Stimulated activated naive CD8-positive, alpha-beta T cell treated with anti-CD3 and anti-CD28 coated beads, Interleukin-15, Interleukin-2, amounts not matched to agents 100 ng/mL and 50 ng/mL, for 24 hours (primary cell): ENCODE results near the gene THSD7B.

ENCODE experiments used
- H3K27ac Mint-ChIP-seq: one replicate; pipeline ENCODE4 v1.8.0; 2021; ENCODE audit warnings: mild to moderate bottlenecking, mixed read lengths
- H3K27me3 Mint-ChIP-seq: one replicate; pipeline ENCODE4 v1.8.0; 2021; ENCODE audit warnings: mixed read lengths
- H3K36me3 Mint-ChIP-seq: one replicate; pipeline ENCODE4 v1.8.0; 2021; ENCODE audit warnings: low read depth, mixed read lengths
- H3K4me1 Mint-ChIP-seq: one replicate; pipeline ENCODE4 v1.8.0; 2021; ENCODE audit warnings: low read depth, mixed read lengths
- H3K4me3 Mint-ChIP-seq: one replicate; pipeline ENCODE4 v1.8.0; 2021; ENCODE audit warnings: mild to moderate bottlenecking, mixed read lengths
- H3K9me3 Mint-ChIP-seq: one replicate; pipeline ENCODE4 v1.8.0; 2021; ENCODE audit warnings: mixed read lengths

The THSD7B gene

GRCh38 chr2:136871424-136871823 is 106.1 kb downstream of the THSD7B start:
- Mint-ChIP-seq H3K27ac (no peak overlapping the region), H3K4me1 (no peaks in the 10 kb centered on the region), H3K27me3 (peaks cover 5% of the 10 kb centered on the region), H3K9me3 (peaks cover 7% of the 10 kb centered on the region), H3K4me3 (no peak overlapping the region), H3K36me3 (no peaks in the 10 kb centered on the region)

GRCh38 chr2:136874258-136874657 is 108.9 kb downstream of the THSD7B start:
- Mint-ChIP-seq H3K4me1 (no peaks in the 10 kb centered on the region), H3K27ac (no peak overlapping the region), H3K4me3 (no peak overlapping the region), H3K9me3 (peaks cover 7% of the 10 kb centered on the region), H3K27me3 (peaks cover 5% of the 10 kb centered on the region), H3K36me3 (no peaks in the 10 kb centered on the region)

GRCh38 chr2:136891100-136891499 is 125.8 kb downstream of the THSD7B start:
- no peaks in the 10 kb centered on the region for H3K4me1 Mint-ChIP-seq
- H3K27me3 Mint-ChIP-seq, result no peaks in the 10 kb centered on the region
- no peaks in the 10 kb centered on the region for H3K36me3 Mint-ChIP-seq
- H3K9me3 Mint-ChIP-seq, result peaks cover 8% of the 10 kb centered on the region
- H3K4me3 Mint-ChIP-seq, result no peak overlapping the region
- no peak overlapping the region for H3K27ac Mint-ChIP-seq

- Mint-ChIP-seq H3K36me3 (no peaks in the 10 kb centered on the region), H3K27me3 (no peaks in the 10 kb centered on the region), H3K9me3 (peaks cover 7% of the 10 kb centered on the region), H3K27ac (no peak overlapping the region), H3K4me3 (no peak overlapping the region), H3K4me1 (no peaks in the 10 kb centered on the region)
Measured at GRCh38 chr2:136894007-136894634, 128.8 kb downstream of the THSD7B start.

- Mint-ChIP-seq H3K27ac (no peak overlapping the region), H3K27me3 (no peaks in the 10 kb centered on the region), H3K36me3 (no peaks in the 10 kb centered on the region), H3K9me3 (no peaks in the 10 kb centered on the region), H3K4me1 (no peaks in the 10 kb centered on the region), H3K4me3 (no peak overlapping the region)
Measured at GRCh38 chr2:136901732-136902131, 136.4 kb downstream of the THSD7B start.

GRCh38 chr2:136905779-136906178 is 140.4 kb downstream of the THSD7B start:
- no peaks in the 10 kb centered on the region for H3K4me1 Mint-ChIP-seq
- no peaks in the 10 kb centered on the region for H3K36me3 Mint-ChIP-seq
- H3K4me3 Mint-ChIP-seq, result no peak overlapping the region
- no peak overlapping the region for H3K27ac Mint-ChIP-seq
- H3K27me3 Mint-ChIP-seq, result no peaks in the 10 kb centered on the region
- no peaks in the 10 kb centered on the region for H3K9me3 Mint-ChIP-seq

GRCh38 chr2:136909777-136910176 is 144.4 kb downstream of the THSD7B start:
- no peak overlapping the region for H3K27ac Mint-ChIP-seq
- no peak overlapping the region for H3K4me3 Mint-ChIP-seq
- H3K36me3 Mint-ChIP-seq, result no peaks in the 10 kb centered on the region
- H3K4me1 Mint-ChIP-seq, result no peaks in the 10 kb centered on the region
- H3K9me3 Mint-ChIP-seq, result peaks cover 8% of the 10 kb centered on the region
- no peaks in the 10 kb centered on the region for H3K27me3 Mint-ChIP-seq

- Mint-ChIP-seq H3K27me3 (no peaks in the 10 kb centered on the region), H3K27ac (no peak overlapping the region), H3K4me3 (no peak overlapping the region), H3K36me3 (no peaks in the 10 kb centered on the region), H3K4me1 (no peaks in the 10 kb centered on the region), H3K9me3 (peaks cover 8% of the 10 kb centered on the region)
Measured at GRCh38 chr2:136916131-136916530, 150.8 kb downstream of the THSD7B start.

GRCh38 chr2:136917411-136917881 is 152.1 kb downstream of the THSD7B start:
- H3K4me3 Mint-ChIP-seq, result no peak overlapping the region
- H3K27ac Mint-ChIP-seq, result no peak overlapping the region
- no peaks in the 10 kb centered on the region for H3K36me3 Mint-ChIP-seq
- H3K27me3 Mint-ChIP-seq, result no peaks in the 10 kb centered on the region
- no peaks in the 10 kb centered on the region for H3K4me1 Mint-ChIP-seq
- H3K9me3 Mint-ChIP-seq, result peaks cover 4% of the 10 kb centered on the region

- H3K9me3 Mint-ChIP-seq, result no peaks in the 10 kb centered on the region
- no peaks in the 10 kb centered on the region for H3K4me1 Mint-ChIP-seq
- no peak overlapping the region for H3K4me3 Mint-ChIP-seq
- H3K36me3 Mint-ChIP-seq, result no peaks in the 10 kb centered on the region
- H3K27me3 Mint-ChIP-seq, result no peaks in the 10 kb centered on the region
- H3K27ac Mint-ChIP-seq, result no peak overlapping the region
Measured at GRCh38 chr2:136919682-136920081, 154.3 kb downstream of the THSD7B start.

- H3K36me3 Mint-ChIP-seq, result no peaks in the 10 kb centered on the region
- no peak overlapping the region for H3K4me3 Mint-ChIP-seq
- H3K27ac Mint-ChIP-seq, result no peak overlapping the region
- H3K27me3 Mint-ChIP-seq, result no peaks in the 10 kb centered on the region
- no peaks in the 10 kb centered on the region for H3K4me1 Mint-ChIP-seq
- no peaks in the 10 kb centered on the region for H3K9me3 Mint-ChIP-seq
Measured at GRCh38 chr2:136920652-136921333, 155.4 kb downstream of the THSD7B start.

- no peak overlapping the region for H3K4me3 Mint-ChIP-seq
- H3K4me1 Mint-ChIP-seq, result no peaks in the 10 kb centered on the region
- H3K27ac Mint-ChIP-seq, result no peak overlapping the region
- H3K36me3 Mint-ChIP-seq, result no peaks in the 10 kb centered on the region
- no peaks in the 10 kb centered on the region for H3K9me3 Mint-ChIP-seq
- peaks cover 7% of the 10 kb centered on the region for H3K27me3 Mint-ChIP-seq
Measured at GRCh38 chr2:136927156-136927555, 161.8 kb downstream of the THSD7B start.

- Mint-ChIP-seq H3K9me3 (no peaks in the 10 kb centered on the region), H3K4me1 (no peaks in the 10 kb centered on the region), H3K4me3 (no peak overlapping the region), H3K27ac (no peak overlapping the region), H3K27me3 (peaks cover 7% of the 10 kb centered on the region), H3K36me3 (no peaks in the 10 kb centered on the region)
Measured at GRCh38 chr2:136929531-136929930, 164.2 kb downstream of the THSD7B start.

GRCh38 chr2:136932700-136933099 is 167.4 kb downstream of the THSD7B start:
- H3K4me1 Mint-ChIP-seq, result no peaks in the 10 kb centered on the region
- H3K36me3 Mint-ChIP-seq, result no peaks in the 10 kb centered on the region
- no peak overlapping the region for H3K4me3 Mint-ChIP-seq
- no peaks in the 10 kb centered on the region for H3K27me3 Mint-ChIP-seq
- no peaks in the 10 kb centered on the region for H3K9me3 Mint-ChIP-seq
- no peak overlapping the region for H3K27ac Mint-ChIP-seq

- Mint-ChIP-seq H3K4me3 (no peak overlapping the region), H3K27me3 (no peaks in the 10 kb centered on the region)
Measured at GRCh38 chr2:136935119-136935518, 169.8 kb downstream of the THSD7B start.

GRCh38 chr2:136956050-136956449 is 190.7 kb downstream of the THSD7B start:
- no peaks in the 10 kb centered on the region for H3K9me3 Mint-ChIP-seq
- H3K27me3 Mint-ChIP-seq, result no peaks in the 10 kb centered on the region
- H3K4me3 Mint-ChIP-seq, result no peak overlapping the region
- no peaks in the 10 kb centered on the region for H3K4me1 Mint-ChIP-seq
- no peak overlapping the region for H3K27ac Mint-ChIP-seq
- H3K36me3 Mint-ChIP-seq, result no peaks in the 10 kb centered on the region

More at GRCh38 chr2:136935119-136935518, 169.8 kb downstream of the THSD7B start:
- Mint-ChIP-seq H3K9me3 (peaks cover 9% of the 10 kb centered on the region), H3K36me3 (no peaks in the 10 kb centered on the region), H3K4me1 (no peaks in the 10 kb centered on the region), H3K27ac (no peak overlapping the region)
